PFSK-1 (cell line): ENCODE results near the gene ALDH4A1.

Experiments
- POLR2AphosphoS5 ChIP-seq: IDR thresholded peaks from 2 replicates; pipeline ENCODE4 v1.6.1; 2012; ENCODE audit warnings: low read depth, mild to moderate bottlenecking, control low read depth, low read length, moderate library complexity
- SIN3A ChIP-seq: IDR thresholded peaks from 2 replicates; pipeline ENCODE4 v1.6.1; 2012; ENCODE audit warnings: mild to moderate bottlenecking, low read length, moderate library complexity, borderline replicate concordance; ENCODE audit not compliant: insufficient read depth
- TAF1 ChIP-seq: IDR thresholded peaks from 2 replicates; pipeline ENCODE4 v1.6.1; 2012; ENCODE audit warnings: low read length, control low read depth, borderline replicate concordance; ENCODE audit not compliant: insufficient read depth
- TF ChIP-seq, protein P1 (sequence below), 2 experiments: IDR thresholded peaks; 2 replicates each; pipeline versions ENCODE4 v1.6.1 to v1.8.0; 2011 to 2012; ENCODE audit warnings: low read depth in 2 of 2, low read length in 2 of 2, control low read depth in 1 of 2, inconsistent platforms in 1 of 2, mild to moderate bottlenecking in 1 of 2, moderate library complexity in 1 of 2; ENCODE audit not compliant: insufficient read depth in 1 of 2

- TF ChIP-seq POLR2AphosphoS5 (no peak), TAF1 (no peak), SIN3A (no peak)
- TF ChIP-seq, protein P1, sequence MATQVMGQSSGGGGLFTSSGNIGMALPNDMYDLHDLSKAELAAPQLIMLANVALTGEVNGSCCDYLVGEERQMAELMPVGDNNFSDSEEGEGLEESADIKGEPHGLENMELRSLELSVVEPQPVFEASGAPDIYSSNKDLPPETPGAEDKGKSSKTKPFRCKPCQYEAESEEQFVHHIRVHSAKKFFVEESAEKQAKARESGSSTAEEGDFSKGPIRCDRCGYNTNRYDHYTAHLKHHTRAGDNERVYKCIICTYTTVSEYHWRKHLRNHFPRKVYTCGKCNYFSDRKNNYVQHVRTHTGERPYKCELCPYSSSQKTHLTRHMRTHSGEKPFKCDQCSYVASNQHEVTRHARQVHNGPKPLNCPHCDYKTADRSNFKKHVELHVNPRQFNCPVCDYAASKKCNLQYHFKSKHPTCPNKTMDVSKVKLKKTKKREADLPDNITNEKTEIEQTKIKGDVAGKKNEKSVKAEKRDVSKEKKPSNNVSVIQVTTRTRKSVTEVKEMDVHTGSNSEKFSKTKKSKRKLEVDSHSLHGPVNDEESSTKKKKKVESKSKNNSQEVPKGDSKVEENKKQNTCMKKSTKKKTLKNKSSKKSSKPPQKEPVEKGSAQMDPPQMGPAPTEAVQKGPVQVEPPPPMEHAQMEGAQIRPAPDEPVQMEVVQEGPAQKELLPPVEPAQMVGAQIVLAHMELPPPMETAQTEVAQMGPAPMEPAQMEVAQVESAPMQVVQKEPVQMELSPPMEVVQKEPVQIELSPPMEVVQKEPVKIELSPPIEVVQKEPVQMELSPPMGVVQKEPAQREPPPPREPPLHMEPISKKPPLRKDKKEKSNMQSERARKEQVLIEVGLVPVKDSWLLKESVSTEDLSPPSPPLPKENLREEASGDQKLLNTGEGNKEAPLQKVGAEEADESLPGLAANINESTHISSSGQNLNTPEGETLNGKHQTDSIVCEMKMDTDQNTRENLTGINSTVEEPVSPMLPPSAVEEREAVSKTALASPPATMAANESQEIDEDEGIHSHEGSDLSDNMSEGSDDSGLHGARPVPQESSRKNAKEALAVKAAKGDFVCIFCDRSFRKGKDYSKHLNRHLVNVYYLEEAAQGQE (IDR thresholded peaks at IDR 0.05; ENCODE audit: insufficient read depth in 1 of 2, low read depth in 2 of 2, low read length in 2 of 2): no peak
These were observed 19.3 kb downstream of the ALDH4A1 start for GRCh38 chr1:18883079-18883478.
